Measurements from ENCODE around the gene JARID2.

JARID2 gene

GRCh38 chr6:15361197-15361596 lies 115.3 kb downstream of the JARID2 start:
- no peak for DNase-seq

DNA sequence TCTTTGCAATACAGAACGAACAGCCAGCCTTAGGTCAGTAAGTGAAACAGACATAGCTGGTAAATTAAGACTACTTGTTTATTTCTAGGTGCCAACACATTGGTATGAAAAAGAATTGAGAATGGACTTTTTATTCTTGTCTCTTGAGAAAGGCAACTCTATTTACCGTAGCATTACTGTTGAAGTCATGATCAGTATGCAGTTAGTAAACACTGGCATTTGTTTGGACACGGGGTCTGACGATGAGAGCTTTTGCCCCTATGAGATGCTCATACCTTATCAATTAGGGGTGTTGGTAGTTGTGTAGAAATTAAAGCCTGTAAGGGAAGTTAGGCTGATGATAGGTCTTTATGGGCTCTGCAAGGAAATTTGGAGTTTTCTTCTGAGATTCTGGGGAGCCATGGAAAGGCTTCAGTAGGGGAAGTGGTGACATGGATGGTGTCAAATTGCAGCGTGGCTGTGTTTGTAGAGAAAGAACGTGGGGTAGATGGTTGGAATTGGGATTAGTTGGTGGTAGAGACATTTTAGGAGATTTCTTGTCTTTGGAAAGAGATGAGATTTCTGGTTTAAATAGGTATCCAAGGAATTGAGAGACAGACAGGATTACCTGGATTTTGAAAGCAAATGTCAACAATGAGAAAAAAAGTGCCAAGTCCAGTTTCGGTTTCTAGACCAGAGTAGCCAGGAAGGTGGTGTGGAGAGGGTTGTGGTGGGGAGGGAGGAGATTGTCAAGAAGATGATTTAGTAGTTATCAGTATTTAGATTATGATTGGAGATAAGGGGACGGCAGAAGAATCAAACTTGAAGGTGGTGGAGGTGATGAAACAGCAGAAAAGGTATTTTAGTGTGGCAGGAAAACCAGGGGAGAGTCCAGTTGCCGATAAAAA lies 116.6 kb downstream of the JARID2 start:
- no peak for DNase-seq

GRCh38 chr6:15363164-15363522 lies 117.3 kb downstream of the JARID2 start:
- DNase-seq = no peak

DNA sequence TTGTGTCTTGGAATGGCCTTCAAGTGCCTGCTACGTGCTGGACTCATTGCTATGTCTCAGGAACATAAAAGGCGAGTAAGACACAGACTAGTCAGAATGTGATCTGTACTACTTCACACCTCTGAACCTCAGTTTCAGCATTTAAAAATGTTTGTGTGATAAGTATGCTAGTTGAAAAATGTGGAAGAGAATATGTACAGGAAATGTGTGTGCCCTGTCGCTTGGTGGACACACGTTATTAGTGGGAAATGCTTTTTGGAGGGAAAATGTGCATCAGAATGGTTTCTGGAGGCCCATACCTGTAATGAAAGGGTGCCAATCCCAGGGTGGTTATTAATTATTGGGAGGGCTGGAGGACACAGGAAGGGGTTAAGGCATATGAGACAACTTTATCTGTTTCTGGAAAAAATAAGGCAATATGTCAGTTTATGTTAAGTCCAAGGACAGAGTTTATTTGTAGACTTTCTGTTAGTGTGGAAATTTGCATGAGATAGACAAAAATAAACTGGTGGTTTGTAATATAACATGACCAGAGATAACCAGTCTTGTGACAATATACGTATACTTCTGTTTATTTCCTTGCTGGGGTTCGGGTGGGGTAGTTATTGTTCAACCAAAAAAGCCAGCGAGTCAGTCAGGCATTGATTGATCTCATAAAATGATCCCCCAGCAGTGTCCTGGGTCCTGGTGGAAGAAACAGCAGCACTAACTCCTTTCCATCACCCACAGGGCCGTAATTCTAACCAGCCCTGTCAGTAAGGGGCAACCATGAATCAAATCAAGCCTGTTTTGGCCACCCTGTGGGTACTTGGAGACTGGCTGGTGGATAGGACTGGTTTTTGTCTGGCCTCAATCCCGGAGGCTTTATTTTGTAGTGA lies 117.9 kb downstream of the JARID2 start:
- DNase-seq = no peak

DNA sequence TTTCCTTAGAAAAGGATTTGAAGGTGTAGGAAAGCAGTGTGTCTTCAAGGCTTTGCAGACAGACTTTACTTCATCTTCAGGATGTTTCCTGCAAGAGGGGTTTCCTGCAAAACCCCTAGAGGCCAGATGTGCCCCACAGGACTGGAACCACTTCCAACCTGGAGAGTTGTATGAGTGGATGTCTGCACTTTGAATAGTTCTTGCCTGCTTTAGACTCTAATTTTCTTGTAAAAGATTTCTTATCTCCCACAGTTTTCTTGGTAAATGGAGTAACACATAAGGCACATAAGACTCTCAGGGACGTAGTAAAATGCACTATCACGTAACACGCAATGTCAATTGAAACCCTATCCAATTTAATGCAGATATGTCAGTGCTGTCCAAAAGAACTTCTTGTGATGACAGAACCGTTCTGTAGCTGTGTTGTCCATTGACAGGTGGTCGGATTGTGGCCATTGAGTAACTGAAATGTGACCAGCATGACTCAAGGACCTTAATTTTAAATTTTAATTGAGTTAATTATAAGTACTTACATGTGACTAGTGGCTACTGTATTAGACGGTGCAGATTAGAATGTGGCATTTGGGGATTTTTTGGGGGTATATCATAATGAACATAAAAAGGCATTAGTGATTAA lies 118.7 kb downstream of the JARID2 start:
- DNase-seq = no peak

- no peak for DNase-seq
Measured at GRCh38 chr6:15365273-15365687, 119.4 kb downstream of the JARID2 start.

DNA sequence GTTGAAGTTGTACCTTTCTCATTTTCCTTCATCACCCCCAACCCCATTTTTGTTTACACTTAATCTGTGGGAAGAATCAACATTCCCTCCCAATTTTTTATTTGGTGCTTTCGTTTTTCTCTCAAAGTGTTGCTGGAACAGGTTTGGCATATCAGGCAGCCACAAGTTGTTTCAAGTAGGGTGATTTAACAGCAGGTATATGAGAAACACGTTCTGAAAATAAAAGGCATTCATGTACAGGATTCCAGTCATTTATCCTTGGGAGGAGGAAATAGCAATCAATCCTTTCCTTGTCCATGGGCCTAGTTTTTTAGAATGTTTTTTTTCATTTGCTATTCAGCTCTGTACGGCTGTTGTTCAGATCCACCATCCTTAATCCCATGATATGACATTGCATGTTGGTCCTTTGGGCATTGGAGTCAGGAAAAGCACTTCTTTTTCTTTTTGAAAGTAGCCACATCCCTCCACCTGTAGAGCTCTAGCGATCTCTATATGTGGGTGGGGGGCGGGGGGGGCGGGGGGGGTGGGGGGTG lies 120.2 kb downstream of the JARID2 start:
- no peak for DNase-seq

DNA sequence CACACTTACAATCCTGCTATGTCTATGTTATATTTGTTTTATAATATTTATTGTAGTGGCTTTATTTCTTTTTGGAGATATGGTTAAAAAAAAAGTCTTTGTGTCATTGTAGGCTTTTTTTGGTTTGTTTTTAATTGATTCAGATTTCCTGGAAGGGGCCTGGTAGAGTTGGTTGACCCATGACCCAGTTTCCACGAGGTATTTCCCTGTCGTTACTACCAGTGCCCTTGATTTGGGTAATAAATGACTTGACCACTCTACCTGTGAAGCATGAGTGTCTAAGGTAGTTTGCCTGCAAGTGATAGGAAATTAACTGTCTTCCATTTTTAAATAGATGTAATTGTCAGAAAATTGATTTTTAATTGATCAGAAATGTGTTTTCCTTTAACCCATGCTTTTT lies 121.0 kb downstream of the JARID2 start:
- no peak for DNase-seq

GRCh38 chr6:15368186-15368585 lies 122.3 kb downstream of the JARID2 start:
- DNase-seq = no peak

- DNase-seq = no peak
Measured at GRCh38 chr6:15368873-15369272, 123.0 kb downstream of the JARID2 start.

GRCh38 chr6:15369838-15370237 lies 124.0 kb downstream of the JARID2 start:
- no peak for DNase-seq

- DNase-seq = no peak
Measured at GRCh38 chr6:15370733-15371671, 125.1 kb downstream of the JARID2 start.

GRCh38 chr6:15372932-15373331 lies 127.1 kb downstream of the JARID2 start:
- DNase-seq = no peak

GRCh38 chr6:15374119-15374518 lies 128.2 kb downstream of the JARID2 start:
- no peak for DNase-seq

DNA sequence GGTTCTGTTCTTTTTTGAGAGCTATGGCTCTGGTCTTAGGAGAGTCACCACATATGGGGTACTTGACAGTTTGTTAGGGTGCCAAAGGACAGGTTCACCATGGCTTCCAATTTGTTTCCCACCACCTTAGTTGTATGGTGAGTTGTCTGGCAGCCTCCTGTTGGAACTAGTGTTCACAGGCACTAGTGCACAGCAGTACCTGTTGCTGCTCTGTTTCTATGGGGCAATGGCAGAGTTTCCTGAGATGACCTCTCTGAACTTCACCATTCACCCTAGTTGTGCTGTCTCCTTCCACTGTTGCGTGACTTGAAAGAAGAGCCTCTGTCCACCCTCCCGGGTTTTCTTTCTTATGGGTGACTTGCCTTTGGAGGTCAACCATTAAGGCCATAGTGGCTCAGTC lies 129.1 kb downstream of the JARID2 start:
- DNase-seq = no peak

GRCh38 chr6:15375638-15376290 lies 129.9 kb downstream of the JARID2 start:
- DNase-seq = no peak

DNA sequence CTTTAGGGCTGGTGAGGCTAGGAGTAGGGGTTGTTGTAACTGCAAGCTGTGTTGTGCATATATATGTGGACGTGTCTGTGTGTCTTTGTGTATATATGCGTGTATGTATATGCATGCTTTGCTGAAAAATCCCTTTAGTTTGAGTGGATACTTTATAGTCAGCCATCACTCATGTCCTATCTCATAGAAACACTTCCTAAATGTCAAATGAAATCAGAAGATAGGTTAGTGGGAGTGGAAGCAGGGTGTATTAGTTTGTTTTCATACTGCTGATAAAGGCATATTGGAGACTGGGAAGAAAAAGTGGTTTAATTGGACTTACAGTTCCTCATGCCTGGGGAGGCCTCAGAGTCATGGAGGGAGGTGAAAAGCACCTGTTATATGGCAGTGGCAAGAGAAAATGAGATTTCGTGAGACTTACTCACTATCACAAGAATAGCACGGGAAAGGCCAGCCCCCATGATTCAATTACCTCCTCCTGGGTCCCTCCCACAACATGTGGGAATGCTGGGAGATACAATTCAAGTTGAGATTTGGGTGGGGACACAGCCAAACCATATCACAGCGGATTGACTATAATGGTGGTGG lies 131.1 kb downstream of the JARID2 start:
- no peak for DNase-seq

GRCh38 chr6:15378272-15378671 lies 132.4 kb downstream of the JARID2 start:
- DNase-seq = no peak

- no peak for DNase-seq
Measured at GRCh38 chr6:15378866-15379265, 133.0 kb downstream of the JARID2 start.

- DNase-seq = no peak
Measured at GRCh38 chr6:15380351-15380750, 134.5 kb downstream of the JARID2 start.

DNA sequence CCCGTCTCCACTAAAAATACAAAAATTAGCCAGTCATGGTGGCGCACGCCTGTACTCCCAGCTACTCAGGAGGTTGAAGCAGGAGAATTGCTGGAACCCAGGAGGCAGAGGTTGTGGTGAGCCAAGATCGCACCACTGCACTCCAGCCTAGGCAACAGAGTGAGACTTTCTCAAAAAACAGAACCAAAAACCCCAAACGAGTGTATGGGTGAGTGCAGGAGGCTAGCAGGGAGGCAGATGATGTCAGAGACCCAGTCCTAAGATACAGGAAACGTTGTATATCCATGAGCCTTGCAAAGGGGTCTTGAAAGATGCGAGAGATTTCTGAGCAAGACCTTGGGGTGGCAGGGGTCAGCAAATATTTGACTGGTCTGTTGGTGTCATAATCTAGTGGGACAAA lies 136.2 kb downstream of the JARID2 start:
- DNase-seq = no peak

Data from activated naive CD4-positive, alpha-beta T cell treated with Interleukin-2 at 50 U/mL for 16 hours (primary cell).